Smooth muscle cell of the brain vasculature (primary cell): ENCODE data around the gene PCDHGA3.
"Not testable (repeated sequence)": the region's sequence is repeated elsewhere in the genome, so short reads cannot be mapped to it uniquely, and the experiment has no call there.

Experiments
- DNase-seq: peaks from one replicate; pipeline ENCODE4 v3.0.0-alpha.2; 2012; ENCODE audit warnings: low read depth, low spot score

PCDHGA3 gene

GRCh38 chr5:141346017-141346416, 2.4 kb downstream of the PCDHGA3 start:
- not testable (repeated sequence) for DNase-seq

- DNase-seq, result no peak
Observed at GRCh38 chr5:141349917-141350619, 6.4 kb downstream of the PCDHGA3 start, which contains the start of gene PCDHGB1. Gene PCDHGB1 (plus strand): TSS chr5:141350099. CDS start chr5:141350261, 162 bp downstream.

- no peak for DNase-seq
Observed at GRCh38 chr5:141351591-141351990, 8.0 kb downstream of the PCDHGA3 start.

GRCh38 chr5:141354900-141355469, 11.4 kb downstream of the PCDHGA3 start, which contains the start of gene PCDHGA4:
Gene PCDHGA4 (plus strand): TSS chr5:141355021. CDS start chr5:141355108, 87 bp downstream.
- no peak for DNase-seq

- no peak for DNase-seq
Observed at GRCh38 chr5:141355641-141356040, 12.0 kb downstream of the PCDHGA3 start.

- no peak for DNase-seq
Observed at GRCh38 chr5:141356133-141356532, 12.5 kb downstream of the PCDHGA3 start.

GRCh38 chr5:141356950-141357349, 13.3 kb downstream of the PCDHGA3 start:
- no peak for DNase-seq

- DNase-seq, result no peak
Observed at GRCh38 chr5:141359790-141360426, 16.3 kb downstream of the PCDHGA3 start, which contains the start of gene PCDHGB2. Gene PCDHGB2 (plus strand): TSS chr5:141359994. CDS start chr5:141360136, 142 bp downstream.

- DNase-seq, result no peak
Observed at GRCh38 chr5:141360685-141361084, 17.1 kb downstream of the PCDHGA3 start.

GRCh38 chr5:141362719-141363118, 19.1 kb downstream of the PCDHGA3 start:
- DNase-seq, result no peak

GRCh38 chr5:141363952-141364660, 20.5 kb downstream of the PCDHGA3 start, which contains the start of gene PCDHGA5:
Gene PCDHGA5 (plus strand): TSS chr5:141364162. CDS start chr5:141364331, 169 bp downstream.
- no peak for DNase-seq

GRCh38 chr5:141366016-141366896, 22.6 kb downstream of the PCDHGA3 start:
- DNase-seq, result no peak

GRCh38 chr5:141369994-141370848, 26.6 kb downstream of the PCDHGA3 start, which contains the start of gene PCDHGB3:
Gene PCDHGB3 (plus strand): TSS chr5:141370242. CDS start chr5:141370395, 153 bp downstream.
- DNase-seq, result no peak

- DNase-seq, result no peak
Observed at GRCh38 chr5:141371572-141372475, 28.2 kb downstream of the PCDHGA3 start.

GRCh38 chr5:141373673-141374317, 30.2 kb downstream of the PCDHGA3 start, which contains the start of gene PCDHGA6:
Gene PCDHGA6 (plus strand): TSS chr5:141373891. CDS start chr5:141374084, 193 bp downstream.
- DNase-seq, result no peak

- no peak for DNase-seq
Observed at GRCh38 chr5:141374627-141375026, 31.0 kb downstream of the PCDHGA3 start.

GRCh38 chr5:141375444-141376155, 32.0 kb downstream of the PCDHGA3 start:
- DNase-seq, result not testable (repeated sequence)
